K562 (cell line): ENCODE data around the gene GLI3. TPM values are rescaled to one million over a fixed set of nuclear protein-coding genes. Genes with fewer than 3 reads are reported as not detected.

Source experiments
- CREB3L1 ChIP-seq: fragments of 450-650 bp; IDR thresholded peaks from 2 replicates; pipeline ENCODE4 v1.6.1; 2014; ENCODE audit warnings: low read depth, mild to moderate bottlenecking, moderate library complexity, borderline replicate concordance
- GABPB2 ChIP-seq: fragments of 250-450 bp; sonication (Bioruptor Pico); conservative IDR thresholded peaks from 2 replicates; pipeline ENCODE4 v1.5.1; 2021; ENCODE audit warnings: mild to moderate bottlenecking
- HSF4 ChIP-seq: fragments of 250-450 bp; sonication (Bioruptor Pico); IDR thresholded peaks from 2 replicates; pipeline ENCODE4 v2.1.2; 2022; ENCODE audit warnings: mild to moderate bottlenecking, moderate library complexity, borderline replicate concordance
- NFIX ChIP-seq: fragments of 250-450 bp; sonication (Bioruptor Pico); IDR thresholded peaks from 2 replicates; pipeline ENCODE4 v1.4.0; 2020; ENCODE audit warnings: low read depth, mild to moderate bottlenecking, moderate library complexity
- NKRF ChIP-seq: fragments of 450-650 bp; IDR thresholded peaks from 2 replicates; pipeline ENCODE4 v1.6.1; 2016; ENCODE audit warnings: borderline replicate concordance
- RERE ChIP-seq: sonication (generic); formaldehyde crosslinking; IDR thresholded peaks from 2 replicates; pipeline ENCODE4 v1.8.0; 2023; ENCODE audit warnings: missing genetic modification reagents, mild to moderate bottlenecking, borderline replicate concordance
- SPI1 ChIP-seq: IDR thresholded peaks from 2 replicates; pipeline ENCODE4 v1.6.1; 2011; ENCODE audit warnings: low read depth, low read length, control low read depth, borderline replicate concordance
- ZBED1 ChIP-seq: IDR thresholded peaks from 2 replicates; pipeline ENCODE4 v1.6.1; 2014
- polyA plus RNA-seq, 8 experiments: library from polyadenylated mRNA; depleted of rRNA in 4 of 8; stranded (reverse) in 5 of 8; unstranded in 3 of 8; fragments of >200 nt; fragmentation: Nextera tagmentation in 2 of 8; fragmentation: Illumina TruSeq in 1 of 8; extraction: Ambion mirVana in 2 of 8; extraction: Trizol in 1 of 8; gene quantifications; 2 replicates each; pipeline versions ENCODE4 v1.2.1 to v1.2.3, GENCODE V29; 2011 to 2014; ENCODE audit warnings: inconsistent platforms in 1 of 8, missing spikeins in 1 of 8
- total RNA-seq, 7 experiments: library from RNA; depleted of rRNA in 6 of 7; stranded (reverse); fragments of >200 nt in 6 of 7; fragmentation: Illumina TruSeq in 2 of 7; extraction: Trizol in 2 of 7; gene quantifications; 2 replicates each; pipeline versions ENCODE4 v1.2.1 to v1.2.3, GENCODE V29; 2011 to 2021; ENCODE audit warnings: low replicate concordance in 1 of 7
- TF ChIP-seq, protein P1 (sequence below): sonication (generic); formaldehyde crosslinking; IDR thresholded peaks from 2 replicates; pipeline ENCODE4 v1.8.1; 2023; ENCODE audit warnings: mild to moderate bottlenecking, missing genetic modification reagents
- TF ChIP-seq, protein P2 (sequence below): sonication (generic); formaldehyde crosslinking; IDR thresholded peaks from 2 replicates; pipeline ENCODE4 v1.8.0; 2022; ENCODE audit warnings: mild to moderate bottlenecking, missing genetic modification reagents
- TF ChIP-seq, protein P3 (sequence below), 2 experiments: fragments of 250-450 bp in 1 of 2; fragments of 450-650 bp in 1 of 2; sonication (Bioruptor Pico) in 1 of 2; IDR thresholded peaks; 2 replicates each; pipeline versions ENCODE4 v1.6.1 to v1.8.0; 2016 to 2021; ENCODE audit warnings: mild to moderate bottlenecking in 2 of 2, moderate library complexity in 2 of 2, missing compliant biosample characterization in 1 of 2, missing genetic modification characterization in 1 of 2
- TF ChIP-seq, protein P4 (sequence below): IDR thresholded peaks from 2 replicates; pipeline ENCODE4 v1.6.1; 2011; ENCODE audit not compliant: insufficient read length; ENCODE audit errors: extremely low read depth

The GLI3 gene
- total and polyA plus RNA-seq, 9 of the 15 experiments (the other 6 are each of a cell fraction or from before 2014, with no cell fraction given): 0.01 to 0.18 (median 0.07) TPM; not detected in 6

GRCh38 chr7:42253316-42253715 is 16.3 kb upstream of the GLI3 start (continued):
- TF ChIP-seq NKRF (no peak), ZBED1 (no peak), HSF4 (CRISPR knock-in tag) (no peak), RERE (CRISPR knock-in tag) (no peak), NFIX (CRISPR knock-in tag) (no peak), CREB3L1 (no peak), GABPB2 (CRISPR knock-in tag) (no peak), SPI1 (no peak)
- TF ChIP-seq, protein P1, sequence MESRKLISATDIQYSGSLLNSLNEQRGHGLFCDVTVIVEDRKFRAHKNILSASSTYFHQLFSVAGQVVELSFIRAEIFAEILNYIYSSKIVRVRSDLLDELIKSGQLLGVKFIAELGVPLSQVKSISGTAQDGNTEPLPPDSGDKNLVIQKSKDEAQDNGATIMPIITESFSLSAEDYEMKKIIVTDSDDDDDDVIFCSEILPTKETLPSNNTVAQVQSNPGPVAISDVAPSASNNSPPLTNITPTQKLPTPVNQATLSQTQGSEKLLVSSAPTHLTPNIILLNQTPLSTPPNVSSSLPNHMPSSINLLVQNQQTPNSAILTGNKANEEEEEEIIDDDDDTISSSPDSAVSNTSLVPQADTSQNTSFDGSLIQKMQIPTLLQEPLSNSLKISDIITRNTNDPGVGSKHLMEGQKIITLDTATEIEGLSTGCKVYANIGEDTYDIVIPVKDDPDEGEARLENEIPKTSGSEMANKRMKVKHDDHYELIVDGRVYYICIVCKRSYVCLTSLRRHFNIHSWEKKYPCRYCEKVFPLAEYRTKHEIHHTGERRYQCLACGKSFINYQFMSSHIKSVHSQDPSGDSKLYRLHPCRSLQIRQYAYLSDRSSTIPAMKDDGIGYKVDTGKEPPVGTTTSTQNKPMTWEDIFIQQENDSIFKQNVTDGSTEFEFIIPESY (CRISPR knock-in tag): no peak
- TF ChIP-seq, protein P2, sequence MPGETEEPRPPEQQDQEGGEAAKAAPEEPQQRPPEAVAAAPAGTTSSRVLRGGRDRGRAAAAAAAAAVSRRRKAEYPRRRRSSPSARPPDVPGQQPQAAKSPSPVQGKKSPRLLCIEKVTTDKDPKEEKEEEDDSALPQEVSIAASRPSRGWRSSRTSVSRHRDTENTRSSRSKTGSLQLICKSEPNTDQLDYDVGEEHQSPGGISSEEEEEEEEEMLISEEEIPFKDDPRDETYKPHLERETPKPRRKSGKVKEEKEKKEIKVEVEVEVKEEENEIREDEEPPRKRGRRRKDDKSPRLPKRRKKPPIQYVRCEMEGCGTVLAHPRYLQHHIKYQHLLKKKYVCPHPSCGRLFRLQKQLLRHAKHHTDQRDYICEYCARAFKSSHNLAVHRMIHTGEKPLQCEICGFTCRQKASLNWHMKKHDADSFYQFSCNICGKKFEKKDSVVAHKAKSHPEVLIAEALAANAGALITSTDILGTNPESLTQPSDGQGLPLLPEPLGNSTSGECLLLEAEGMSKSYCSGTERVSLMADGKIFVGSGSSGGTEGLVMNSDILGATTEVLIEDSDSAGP (CRISPR knock-in tag): no peak
- TF ChIP-seq, protein P3, sequence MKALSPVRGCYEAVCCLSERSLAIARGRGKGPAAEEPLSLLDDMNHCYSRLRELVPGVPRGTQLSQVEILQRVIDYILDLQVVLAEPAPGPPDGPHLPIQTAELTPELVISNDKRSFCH (CRISPR knock-in tag; IDR thresholded peaks at IDR 0.05): no peak
- TF ChIP-seq, protein P3 (tag; IDR thresholded peaks at IDR 0.05): no peak
- TF ChIP-seq, protein P4, sequence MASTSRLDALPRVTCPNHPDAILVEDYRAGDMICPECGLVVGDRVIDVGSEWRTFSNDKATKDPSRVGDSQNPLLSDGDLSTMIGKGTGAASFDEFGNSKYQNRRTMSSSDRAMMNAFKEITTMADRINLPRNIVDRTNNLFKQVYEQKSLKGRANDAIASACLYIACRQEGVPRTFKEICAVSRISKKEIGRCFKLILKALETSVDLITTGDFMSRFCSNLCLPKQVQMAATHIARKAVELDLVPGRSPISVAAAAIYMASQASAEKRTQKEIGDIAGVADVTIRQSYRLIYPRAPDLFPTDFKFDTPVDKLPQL: no peak
